ENCODE results near the gene EYA2.

Gene EYA2

GRCh38 chr20:47036091-47036870, 141.6 kb downstream of the EYA2 start:
- DNase-seq (ENCODE audit: low spot score) = no peak

GRCh38 chr20:47038566-47039560, 144.2 kb downstream of the EYA2 start:
- no peak for DNase-seq (ENCODE audit: low spot score)

DNA sequence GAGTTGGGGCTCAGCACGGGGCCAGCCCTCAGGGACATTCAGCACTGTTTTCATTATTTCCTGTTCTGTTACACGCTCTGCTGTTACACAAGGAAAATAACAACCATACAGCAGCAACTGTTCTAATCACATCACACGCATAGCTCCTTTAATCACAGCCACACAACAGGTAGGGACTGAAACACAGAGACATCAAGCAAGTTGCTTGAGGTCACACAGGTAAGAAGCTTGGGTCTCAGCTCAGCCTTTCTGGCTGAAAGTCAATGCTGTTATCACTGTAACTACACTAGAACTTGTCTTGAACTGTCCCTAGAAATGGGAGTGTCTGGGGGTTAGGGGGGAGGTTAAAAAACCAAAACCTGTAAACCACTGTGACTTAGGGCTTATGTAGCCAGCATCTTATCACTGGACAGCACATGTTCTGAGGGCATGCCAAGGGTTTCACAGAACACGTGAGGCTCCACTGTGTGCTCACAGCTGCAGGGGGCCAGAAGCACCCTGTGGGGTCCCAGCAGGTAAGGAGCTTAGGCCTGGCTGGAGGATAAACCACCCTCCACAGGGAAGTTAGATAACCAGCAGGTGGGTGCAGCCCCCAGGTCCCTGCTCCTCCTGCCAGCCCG, 146.0 kb downstream of the EYA2 start:
- no peak for DNase-seq (ENCODE audit: low spot score)

DNA sequence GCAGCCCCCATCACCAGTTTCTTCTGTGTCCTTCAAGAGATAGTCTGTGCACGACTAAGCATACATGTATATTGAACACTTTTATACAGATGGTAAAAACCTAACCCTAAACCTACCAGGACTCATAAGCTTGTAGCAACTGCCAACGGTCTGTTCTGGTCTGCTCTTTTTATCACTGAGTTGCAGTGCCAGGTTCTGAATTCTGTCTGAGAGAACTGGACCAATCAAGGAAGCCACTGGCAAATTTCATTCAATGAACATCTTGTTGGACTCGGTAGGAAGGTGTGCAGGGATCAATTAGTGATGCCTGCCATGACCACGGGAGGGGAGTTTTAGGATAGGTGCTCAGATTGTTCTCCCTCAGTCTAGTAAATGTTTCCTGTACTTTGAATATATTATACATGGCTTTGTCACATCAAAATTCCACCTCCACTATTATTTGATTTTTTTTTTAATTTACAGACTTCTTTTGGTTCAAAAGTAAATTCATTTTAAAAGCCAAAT, 146.8 kb downstream of the EYA2 start:
- no peak for DNase-seq (ENCODE audit: low spot score)

DNA sequence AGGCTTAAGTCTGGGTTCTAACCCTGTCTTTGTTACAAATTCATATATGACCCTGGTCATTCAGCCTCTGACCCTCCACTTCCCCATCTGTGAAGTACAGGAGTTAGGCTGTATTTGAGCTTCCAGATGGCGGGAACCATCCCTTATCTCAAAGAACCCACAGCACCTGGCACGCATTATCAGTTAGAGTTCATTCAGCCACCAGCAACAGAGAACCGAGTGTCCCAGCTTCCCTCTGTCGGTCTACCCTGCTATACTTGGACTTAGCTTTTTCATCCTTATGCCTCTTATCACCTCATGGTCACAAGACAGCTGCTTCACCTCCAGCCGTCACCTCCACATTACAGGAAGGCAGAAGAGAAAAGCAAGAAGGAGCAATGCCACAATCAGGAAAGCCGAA, 147.8 kb downstream of the EYA2 start:
- DNase-seq (ENCODE audit: low spot score) = no peak

- DNase-seq (ENCODE audit: low spot score) = no peak
These were observed 148.4 kb downstream of the EYA2 start for GRCh38 chr20:47043086-47043485.

DNA sequence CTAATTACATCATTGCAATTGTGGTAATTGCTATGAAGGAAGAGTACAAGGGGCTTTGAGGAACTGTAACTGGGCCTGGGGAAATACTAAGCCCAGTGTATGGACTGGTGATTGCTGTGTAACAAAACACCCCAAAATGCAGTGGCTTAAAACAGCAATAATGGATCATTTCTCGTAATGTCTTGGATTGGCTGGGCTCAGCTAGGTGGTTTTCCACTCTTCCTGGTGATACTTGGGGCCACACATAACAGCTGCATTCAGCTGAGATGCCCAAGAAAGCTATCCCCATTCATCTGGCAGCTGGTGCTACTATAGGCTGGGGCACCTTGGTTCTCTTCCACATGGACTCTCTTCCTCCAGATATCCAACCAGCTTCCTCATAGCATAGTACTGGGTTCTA, 150.3 kb downstream of the EYA2 start:
- no peak for DNase-seq (ENCODE audit: low spot score)

DNA sequence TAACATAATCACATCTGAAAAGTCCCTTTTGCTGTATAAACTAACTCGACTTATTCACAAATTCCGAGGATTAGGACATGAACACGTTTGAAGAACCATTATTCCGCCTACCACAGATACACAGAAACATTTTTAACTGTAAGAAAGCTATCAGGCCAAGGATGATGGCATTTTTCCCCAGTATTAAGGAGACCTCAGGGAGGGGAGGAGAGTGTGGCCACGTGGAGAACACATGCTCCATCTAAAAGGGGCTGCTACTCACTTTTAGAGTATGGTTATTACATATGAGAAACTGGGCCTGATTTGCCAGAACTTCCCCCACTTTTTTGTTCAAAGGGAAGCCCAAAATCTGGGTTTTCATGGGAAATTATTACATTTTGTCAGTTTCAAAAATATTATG, 153.4 kb downstream of the EYA2 start:
- DNase-seq (ENCODE audit: low spot score) = no peak

- DNase-seq (ENCODE audit: low spot score) = no peak
These were observed 155.1 kb downstream of the EYA2 start for GRCh38 chr20:47049771-47050170.

DNA sequence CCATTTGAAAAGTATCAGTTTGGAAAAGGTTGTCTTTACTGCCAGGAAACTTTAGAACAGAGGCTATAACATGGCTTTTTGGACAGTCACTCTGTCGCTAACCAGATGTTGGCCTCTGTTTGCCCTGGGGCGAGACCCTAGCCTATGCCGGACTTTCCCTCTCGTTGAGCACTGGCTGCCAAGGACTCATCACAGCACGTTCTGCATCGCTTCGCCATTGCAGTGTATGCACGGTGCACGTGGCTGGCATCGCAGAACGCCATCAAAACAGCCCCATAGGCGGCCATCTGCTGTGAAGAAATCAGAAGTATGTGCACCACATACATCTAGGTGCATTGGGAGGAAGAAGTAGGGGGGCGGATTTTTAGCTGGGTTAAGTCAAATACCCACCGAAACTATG, 156.4 kb downstream of the EYA2 start:
- no peak for DNase-seq (ENCODE audit: low spot score)

DNA sequence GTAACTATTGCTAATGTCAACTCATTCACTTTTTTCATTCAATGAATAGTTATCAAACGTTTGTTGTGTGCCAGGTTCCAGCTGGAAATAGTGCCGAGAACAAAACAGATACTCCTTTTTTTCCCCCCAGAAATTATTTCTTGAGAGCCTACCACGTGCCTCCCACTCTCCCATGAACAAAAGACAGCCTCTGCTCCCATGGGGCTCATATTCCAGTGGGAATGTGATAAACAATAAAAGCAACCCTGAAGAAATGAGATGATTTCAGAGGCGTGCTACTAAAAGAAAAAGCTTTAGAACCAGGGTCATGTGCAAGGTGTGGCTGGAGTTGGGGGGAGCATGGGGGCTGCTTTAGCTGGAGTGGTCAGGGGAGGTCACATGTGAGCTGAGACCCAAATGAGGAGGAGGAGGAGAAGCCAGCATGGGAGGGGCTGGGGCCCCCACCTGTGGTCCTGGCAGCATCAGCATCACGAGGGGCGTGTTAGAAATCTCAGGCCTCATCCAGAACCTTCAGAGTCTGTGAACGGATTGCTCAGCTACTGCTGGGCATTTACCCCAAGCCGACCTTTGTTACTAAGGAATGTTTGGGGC, 157.4 kb downstream of the EYA2 start:
- no peak for DNase-seq (ENCODE audit: low spot score)

DNA sequence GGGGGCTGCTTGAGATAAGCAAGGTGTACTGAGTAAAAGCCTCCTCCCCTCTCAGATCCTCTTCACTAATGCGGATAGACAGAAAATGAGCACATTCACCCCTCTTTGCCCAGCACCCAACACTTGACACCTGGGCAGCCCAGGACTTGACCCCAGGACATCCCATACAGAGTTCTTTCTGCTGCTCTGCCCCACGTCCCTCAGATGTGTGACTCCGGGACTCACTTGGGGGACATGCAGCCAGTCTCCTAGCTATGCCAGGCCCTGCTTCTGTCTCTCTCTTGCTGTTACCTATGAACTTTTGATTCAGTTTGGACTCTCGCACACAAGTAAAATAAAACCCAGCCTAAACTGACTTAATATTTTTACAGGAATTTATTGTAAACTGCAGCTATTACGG, 159.9 kb downstream of the EYA2 start:
- no peak for DNase-seq (ENCODE audit: low spot score)

DNA sequence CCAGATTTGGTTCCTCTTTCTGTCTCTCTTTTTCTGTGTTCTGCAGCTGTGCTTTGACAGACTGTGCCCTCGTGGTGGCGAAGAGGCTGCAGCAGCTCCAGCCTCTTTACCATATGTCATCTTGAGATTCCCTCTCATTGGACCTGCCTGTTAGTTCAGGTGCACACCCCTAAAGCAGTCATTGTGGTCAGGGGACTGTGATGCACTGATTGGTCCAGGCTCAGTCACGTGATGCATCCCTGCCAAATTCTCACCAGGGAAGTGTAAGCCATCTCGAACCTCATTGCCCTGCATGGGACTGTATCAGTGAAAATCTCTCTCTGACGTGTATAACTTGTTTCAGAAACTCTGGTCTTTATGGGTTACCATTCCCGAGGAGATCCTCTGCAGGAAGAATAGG, 160.3 kb downstream of the EYA2 start:
- peak; percentile 22 for DNase-seq (ENCODE audit: low spot score)

- DNase-seq (ENCODE audit: low spot score) = no peak
These were observed 161.2 kb downstream of the EYA2 start for GRCh38 chr20:47055699-47056369.

DNA sequence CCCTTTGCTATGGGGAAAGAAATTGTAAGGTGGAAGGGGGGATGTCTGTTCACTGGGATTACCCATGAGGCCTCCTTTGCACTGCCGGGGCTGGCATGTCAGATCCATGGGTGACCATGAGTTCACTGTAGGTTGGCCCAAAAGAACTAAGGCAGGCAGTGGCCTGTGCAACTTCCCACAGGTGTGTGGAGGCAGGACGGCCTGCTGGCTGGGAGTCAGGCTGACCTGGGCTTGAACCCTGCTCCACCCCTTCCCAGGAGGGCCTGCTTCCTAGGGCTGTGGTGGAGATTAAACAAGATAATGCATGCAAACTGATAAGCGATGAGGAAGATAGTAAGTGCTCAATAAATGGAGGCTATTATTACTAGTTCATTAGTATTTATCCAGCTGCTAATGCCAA, 163.0 kb downstream of the EYA2 start:
- DNase-seq (ENCODE audit: low spot score) = no peak

DNA sequence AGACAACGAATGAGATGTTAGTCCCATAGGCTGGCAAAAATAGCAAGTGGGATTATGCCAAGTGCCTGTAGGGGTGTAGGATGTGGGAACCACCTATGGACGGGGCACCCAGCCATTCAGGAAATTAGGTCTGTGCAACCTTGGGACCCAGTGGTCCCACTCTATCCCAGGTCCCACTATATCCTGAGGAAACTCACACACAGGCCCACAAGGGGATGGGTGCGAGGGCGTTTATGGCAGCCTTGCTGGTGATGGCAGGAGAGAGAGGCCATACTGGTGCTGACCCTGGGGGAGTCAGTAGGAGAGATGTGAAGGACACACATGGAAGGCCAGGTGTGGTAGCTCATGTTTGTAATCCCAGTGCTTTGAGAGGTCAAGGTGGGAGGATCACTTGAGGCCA, 163.6 kb downstream of the EYA2 start:
- no peak for DNase-seq (ENCODE audit: low spot score)

DNA sequence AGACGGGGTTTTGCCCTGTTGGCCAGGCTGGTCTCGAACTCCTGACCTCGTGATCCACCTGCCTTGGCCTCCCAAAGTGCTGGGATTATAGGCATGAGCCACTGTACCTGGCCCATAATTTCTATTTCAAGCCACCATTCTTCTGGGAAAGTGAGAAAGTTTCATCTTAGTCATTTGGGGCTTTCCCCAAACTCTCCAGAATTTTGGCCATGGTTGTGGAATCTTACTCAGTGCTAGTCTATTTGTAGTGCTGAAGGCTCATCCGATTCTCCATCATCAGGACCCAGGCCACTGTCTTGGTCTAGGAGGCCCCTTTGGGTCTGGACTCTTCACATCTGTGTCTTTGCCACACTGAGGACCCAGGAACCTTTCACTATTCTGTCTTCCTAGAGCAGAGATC, 164.9 kb downstream of the EYA2 start:
- DNase-seq (ENCODE audit: low spot score) = no peak

DNA sequence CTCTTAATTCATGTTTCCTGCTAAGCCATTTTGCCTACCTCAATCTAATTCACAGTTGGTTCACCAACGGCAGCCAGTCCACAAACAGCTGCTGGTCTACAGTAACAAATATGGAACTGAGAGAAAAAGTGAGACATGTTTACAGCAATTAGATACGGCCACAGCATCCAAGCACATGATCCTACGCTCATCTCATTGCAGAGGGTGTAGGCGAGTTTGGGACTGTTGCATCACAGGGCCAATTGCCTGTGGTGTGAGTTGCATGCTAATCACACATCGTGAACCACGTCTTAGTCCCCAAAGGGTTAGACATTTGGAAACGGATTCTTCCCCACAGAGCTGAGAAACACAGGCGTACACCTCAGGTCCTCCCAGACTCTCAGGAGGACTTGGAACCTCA, 166.9 kb downstream of the EYA2 start:
- no peak for DNase-seq (ENCODE audit: low spot score)

- DNase-seq (ENCODE audit: low spot score) = no peak
These were observed 167.7 kb downstream of the EYA2 start for GRCh38 chr20:47062226-47062890.

GRCh38 chr20:47063407-47063806, 168.8 kb downstream of the EYA2 start:
- no peak for DNase-seq (ENCODE audit: low spot score)

GRCh38 chr20:47063808-47064207, 169.2 kb downstream of the EYA2 start:
- DNase-seq (ENCODE audit: low spot score) = no peak

All from NAMALWA (cell line).